Suppressor macrophage treated with lipopolysaccharide for 4 hours (primary cell): ENCODE measurements around the gene AANAT.
"Not testable (repeated sequence)": the region's sequence is repeated elsewhere in the genome, so short reads cannot be mapped to it uniquely, and the experiment has no call there.

Experiments
- DNase-seq: peaks from one replicate; pipeline ENCODE4 v3.0.0-alpha.2; 2020

Gene AANAT

GRCh38 chr17:76508472-76509063 is 41.2 kb downstream of the AANAT start:
- not testable (repeated sequence) for DNase-seq

GRCh38 chr17:76510831-76511244 is 43.4 kb downstream of the AANAT start:
- no peak for DNase-seq

GRCh38 chr17:76511668-76512365 is 44.4 kb downstream of the AANAT start:
- peak; percentile 82 for DNase-seq

- no peak for DNase-seq
Measured at GRCh38 chr17:76512366-76513305, 45.2 kb downstream of the AANAT start.

- no peak for DNase-seq
Measured at GRCh38 chr17:76513306-76513692, 45.9 kb downstream of the AANAT start.

GRCh38 chr17:76514355-76514754 is 47.0 kb downstream of the AANAT start:
- DNase-seq, result not testable (repeated sequence)

- DNase-seq, result peak; percentile 99
Measured at GRCh38 chr17:76515274-76515949, 48.0 kb downstream of the AANAT start.

GRCh38 chr17:76517638-76518038 is 50.2 kb downstream of the AANAT start:
- peak; percentile 90 for DNase-seq

GRCh38 chr17:76519048-76519966 is 51.9 kb downstream of the AANAT start:
- DNase-seq, result no peak
